SK-N-MC (cell line): Measurements from ENCODE around the gene BIK.
"Not testable (repeated sequence)": the region's sequence is repeated elsewhere in the genome, so short reads cannot be mapped to it uniquely, and the experiment has no call there.

Source experiments
- DNase-seq: peaks from one replicate; pipeline ENCODE4 v3.0.0-alpha.2; 2011; ENCODE audit warnings: low read depth, low spot score
- H3K27ac ChIP-seq: fragments of 200-600 bp; sonication (generic); 2 replicates; pipeline ENCODE4 v1.5.1; 2016; ENCODE audit warnings: mixed run types
- H3K36me3 ChIP-seq: fragments of 200-600 bp; sonication (generic); 2 replicates; pipeline ENCODE4 v1.6.1; 2017; ENCODE audit warnings: antibody characterized with exemption, low read length, mixed read lengths; ENCODE audit not compliant: insufficient read depth
- H3K4me3 ChIP-seq: fragments of 200-600 bp; sonication (generic); 2 replicates; pipeline ENCODE4 v1.5.1; 2016
- H3K9ac ChIP-seq: fragments of 200-600 bp; sonication (generic); 2 replicates; pipeline ENCODE4 v1.8.0; 2017; ENCODE audit warnings: mixed run types, mixed read lengths; ENCODE audit not compliant: insufficient read length
- H3K9me3 ChIP-seq: fragments of 200-600 bp; sonication (generic); 2 replicates; pipeline ENCODE4 v1.6.1; 2017; ENCODE audit warnings: low read depth, mild to moderate bottlenecking, antibody characterized with exemption, low read length, moderate library complexity, mixed read lengths
- EZH2 ChIP-seq: fragments of 200-600 bp; sonication (generic); IDR thresholded peaks from one replicate; pipeline ENCODE4 v1.6.1; 2017; ENCODE audit warnings: antibody characterized with exemption
- FOXP2 ChIP-seq: optimal IDR thresholded peaks from 2 replicates; pipeline ENCODE3; 2011; ENCODE audit warnings: mild to moderate bottlenecking, moderate library complexity; ENCODE audit not compliant: insufficient read depth; ENCODE audit errors: extremely low read length, control extremely low read depth
- POLR2AphosphoS5 ChIP-seq: IDR thresholded peaks from 2 replicates; pipeline ENCODE4 v1.6.1; 2012; ENCODE audit warnings: mild to moderate bottlenecking, low read depth, low read length, borderline replicate concordance

The BIK gene

DNA sequence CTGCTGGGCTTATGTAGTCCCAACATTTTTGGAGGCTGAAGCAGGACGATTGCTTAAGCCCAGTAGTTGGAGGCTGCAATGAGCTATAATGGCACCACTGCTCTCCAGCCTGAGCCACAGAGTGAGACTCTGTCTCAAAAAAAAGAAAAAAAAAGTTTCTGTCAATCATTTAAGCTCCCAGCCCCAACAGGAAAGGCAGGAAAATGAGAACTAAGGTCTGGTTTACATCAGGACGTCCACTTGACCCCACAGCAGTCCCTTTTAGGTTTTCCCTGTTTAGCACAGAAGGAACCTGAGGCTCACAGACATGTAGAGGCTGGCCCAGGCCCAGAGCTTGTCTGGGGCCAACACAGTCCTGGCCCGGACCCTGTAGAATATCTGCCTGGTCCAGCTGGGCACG lies 12.2 kb upstream of the BIK start:
- H3K27ac ChIP-seq, result no peak overlapping the region
- TF ChIP-seq EZH2 (no peak), FOXP2 (no peak), POLR2AphosphoS5 (no peak)
- no peaks in the 10 kb centered on the region for H3K36me3 ChIP-seq
- no peak overlapping the region for H3K4me3 ChIP-seq
- no peaks in the 10 kb centered on the region for H3K9me3 ChIP-seq
- no peak for DNase-seq
- no peak overlapping the region for H3K9ac ChIP-seq

DNA sequence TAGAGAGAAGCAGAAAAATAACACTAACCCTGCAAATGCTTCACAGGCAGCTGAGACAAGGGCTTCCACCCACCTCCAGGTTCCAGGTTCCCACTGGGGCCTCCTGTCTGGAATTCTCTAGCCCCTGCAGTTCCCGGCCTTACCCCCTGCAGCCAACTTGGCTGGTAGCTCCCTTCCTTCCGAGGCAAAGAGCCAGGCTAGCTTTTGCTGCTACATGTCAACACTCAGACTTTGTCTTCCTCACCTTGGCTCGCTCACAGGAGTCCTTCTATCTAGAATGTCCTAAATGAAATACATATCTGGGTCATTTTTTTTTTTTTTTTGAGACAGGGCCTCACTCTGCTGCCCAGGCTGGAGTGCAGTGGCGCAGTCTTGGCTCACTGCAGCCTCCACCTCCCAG lies 11.5 kb upstream of the BIK start:
- TF ChIP-seq EZH2, result no peak
- TF ChIP-seq FOXP2, result no peak
- no peak for TF ChIP-seq POLR2AphosphoS5
- H3K4me3 ChIP-seq, result no peak overlapping the region
- no peak for DNase-seq

DNA sequence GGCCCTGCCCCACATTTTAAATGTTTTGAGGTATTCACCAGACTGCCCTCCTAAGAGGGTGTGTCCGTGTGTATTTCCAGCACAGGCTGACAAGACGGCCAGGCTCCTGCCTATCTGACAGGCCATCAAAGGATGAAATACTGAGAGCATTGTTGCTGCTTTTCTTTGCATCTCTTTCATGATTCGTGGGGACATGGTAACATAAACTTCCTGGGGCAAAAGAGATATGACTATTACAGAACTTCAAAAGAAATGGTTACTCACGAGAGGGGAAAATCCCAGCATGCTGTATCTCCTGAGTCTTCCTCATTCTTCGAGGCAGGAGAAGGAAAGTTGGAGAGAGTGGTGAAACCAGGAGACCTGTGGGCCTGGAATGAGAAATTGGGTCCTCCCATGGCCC lies 10.3 kb upstream of the BIK start:
- TF ChIP-seq FOXP2, result no peak
- TF ChIP-seq EZH2, result no peak
- TF ChIP-seq POLR2AphosphoS5, result no peak
- H3K27ac ChIP-seq, result no peak overlapping the region
- no peaks in the 10 kb centered on the region for H3K36me3 ChIP-seq
- H3K9me3 ChIP-seq, result no peaks in the 10 kb centered on the region
- H3K9ac ChIP-seq, result no peak overlapping the region
- DNase-seq, result no peak
- H3K4me3 ChIP-seq, result no peak overlapping the region

More for the DNA sequence above, 11.5 kb upstream of the BIK start:
- no peak overlapping the region for H3K27ac ChIP-seq
- no peaks in the 10 kb centered on the region for H3K9me3 ChIP-seq
- no peak overlapping the region for H3K9ac ChIP-seq
- no peaks in the 10 kb centered on the region for H3K36me3 ChIP-seq

DNA sequence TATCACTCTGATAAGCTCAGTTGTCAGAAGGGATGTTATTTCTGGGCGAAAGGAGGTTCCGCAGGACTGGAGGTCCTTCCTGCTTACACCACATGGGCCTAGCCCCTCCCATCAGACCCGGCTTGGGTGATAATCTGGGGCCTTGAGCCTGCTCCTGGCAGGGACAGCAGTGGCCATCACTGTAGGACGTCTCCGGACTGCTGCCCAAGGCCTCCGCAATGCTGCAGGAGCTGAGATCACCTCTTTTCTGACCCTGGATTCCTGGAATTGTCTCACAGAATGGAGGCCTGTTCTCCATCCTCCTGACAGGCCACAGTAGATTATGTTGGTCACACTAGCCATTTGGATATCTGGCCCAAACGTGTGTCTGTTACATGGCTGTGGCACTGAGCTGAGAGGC lies 9.2 kb upstream of the BIK start:
- Histone ChIP-seq H3K9me3 (no peaks in the 10 kb centered on the region), H3K9ac (no peak overlapping the region)
- TF ChIP-seq POLR2AphosphoS5 (no peak), FOXP2 (no peak), EZH2 (no peak)

DNA sequence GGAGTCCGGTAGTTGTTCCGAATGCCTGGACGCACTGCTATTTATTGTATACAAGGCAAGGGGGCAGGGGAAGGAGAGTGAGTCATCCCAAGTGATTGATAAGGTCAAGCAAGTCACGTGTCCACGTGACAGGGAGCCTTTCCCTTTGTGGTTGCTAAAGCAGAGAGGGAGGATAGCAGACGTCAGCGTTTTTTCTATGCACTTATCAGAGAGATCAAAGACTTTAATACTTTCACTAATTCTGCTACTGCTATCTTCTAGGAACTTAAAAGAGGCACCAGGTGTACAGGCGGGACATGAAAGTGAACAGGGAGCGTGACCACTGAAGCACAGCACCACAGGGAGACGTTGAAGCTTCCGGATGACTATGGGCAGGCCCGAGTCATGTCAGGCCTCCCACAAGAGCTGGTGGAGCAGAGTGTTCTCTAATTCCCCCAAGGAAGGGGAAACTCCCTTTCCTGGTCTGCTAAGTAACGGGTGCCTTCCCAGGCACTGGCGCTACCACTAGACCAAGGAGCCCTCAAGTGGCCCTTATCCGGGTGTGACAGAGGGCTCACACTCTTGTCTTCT lies 6.4 kb upstream of the BIK start:
- not testable (repeated sequence) for H3K9me3 ChIP-seq, H3K9ac ChIP-seq, DNase-seq, H3K27ac ChIP-seq, H3K4me3 ChIP-seq, H3K36me3 ChIP-seq

More for the DNA sequence above, 9.2 kb upstream of the BIK start:
- Histone ChIP-seq H3K36me3 (no peaks in the 10 kb centered on the region), H3K27ac (no peak overlapping the region), H3K4me3 (no peak overlapping the region)
- DNase-seq, result no peak

DNA sequence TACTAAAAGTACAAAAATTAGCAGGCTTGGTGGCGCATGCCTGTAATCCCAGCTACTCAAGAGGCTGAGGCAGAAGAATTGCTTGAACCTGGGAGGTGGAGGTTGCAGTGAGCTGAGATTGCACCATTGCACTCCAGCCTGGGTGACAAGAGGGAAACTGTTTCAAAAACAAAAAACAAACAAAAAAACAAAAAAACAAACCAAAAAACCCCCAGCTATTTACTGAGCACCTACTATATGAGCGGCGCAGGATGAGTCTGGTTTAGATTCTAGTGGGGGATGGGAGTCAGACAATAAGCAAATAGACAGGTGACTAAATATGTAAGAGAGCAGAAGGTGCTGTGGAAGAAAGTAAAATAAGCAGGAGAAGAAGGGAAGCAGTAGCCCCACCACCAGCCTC lies 5.6 kb upstream of the BIK start:
- H3K36me3 ChIP-seq, H3K9me3 ChIP-seq, H3K27ac ChIP-seq, DNase-seq, H3K4me3 ChIP-seq, H3K9ac ChIP-seq: not testable (repeated sequence)

DNA sequence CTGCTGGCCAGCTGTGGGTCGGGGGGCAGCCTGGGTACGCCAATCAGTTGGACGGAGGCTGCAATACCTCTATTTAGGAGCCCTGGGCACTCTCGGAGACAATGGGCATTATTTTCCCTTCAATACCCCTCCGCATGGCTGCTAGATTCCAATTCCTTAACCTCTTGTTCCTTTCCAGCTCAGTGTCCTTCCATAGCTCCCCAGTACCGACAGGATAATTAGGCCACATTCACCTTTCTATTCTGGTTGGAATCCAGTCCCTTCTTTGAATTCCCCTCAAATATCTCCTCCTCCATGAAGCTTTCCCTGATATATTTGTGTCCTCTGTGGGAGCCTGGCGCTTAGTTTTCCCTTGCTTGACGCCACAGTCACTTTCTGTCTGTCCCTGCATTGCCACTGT lies 4.2 kb upstream of the BIK start:
- Histone ChIP-seq H3K4me3 (no peak overlapping the region), H3K36me3 (no peaks in the 10 kb centered on the region), H3K9me3 (no peaks in the 10 kb centered on the region), H3K9ac (no peak overlapping the region), H3K27ac (no peak overlapping the region)
- TF ChIP-seq EZH2, result no peak
- TF ChIP-seq FOXP2, result no peak
- TF ChIP-seq POLR2AphosphoS5, result no peak
- DNase-seq, result no peak

DNA sequence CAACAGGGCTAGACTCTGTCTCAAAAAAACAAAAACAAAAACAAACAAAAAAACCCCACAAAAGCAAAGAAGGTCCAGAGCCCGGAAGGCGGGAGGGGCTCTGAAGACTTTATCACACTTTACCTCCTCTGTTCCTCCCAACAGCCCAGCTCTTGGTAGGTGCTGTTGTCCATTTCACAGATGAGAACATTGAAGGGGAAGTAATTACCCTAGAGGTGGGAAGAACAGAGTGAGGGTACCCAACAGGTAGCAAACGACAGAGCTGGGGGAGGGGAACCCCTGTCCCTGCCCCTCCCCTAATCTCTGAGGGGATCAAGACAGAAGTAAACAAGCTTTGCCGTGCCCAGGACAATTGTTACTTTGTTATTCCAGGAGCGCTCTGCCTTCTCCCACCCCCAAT lies 1.0 kb upstream of the BIK start:
- Histone ChIP-seq H3K36me3 (no peaks in the 10 kb centered on the region), H3K9me3 (no peaks in the 10 kb centered on the region), H3K4me3 (no peak overlapping the region), H3K27ac (no peak overlapping the region), H3K9ac (no peak overlapping the region)
- no peak for DNase-seq
- no peak for TF ChIP-seq EZH2
- no peak for TF ChIP-seq FOXP2
- TF ChIP-seq POLR2AphosphoS5, result no peak

DNA sequence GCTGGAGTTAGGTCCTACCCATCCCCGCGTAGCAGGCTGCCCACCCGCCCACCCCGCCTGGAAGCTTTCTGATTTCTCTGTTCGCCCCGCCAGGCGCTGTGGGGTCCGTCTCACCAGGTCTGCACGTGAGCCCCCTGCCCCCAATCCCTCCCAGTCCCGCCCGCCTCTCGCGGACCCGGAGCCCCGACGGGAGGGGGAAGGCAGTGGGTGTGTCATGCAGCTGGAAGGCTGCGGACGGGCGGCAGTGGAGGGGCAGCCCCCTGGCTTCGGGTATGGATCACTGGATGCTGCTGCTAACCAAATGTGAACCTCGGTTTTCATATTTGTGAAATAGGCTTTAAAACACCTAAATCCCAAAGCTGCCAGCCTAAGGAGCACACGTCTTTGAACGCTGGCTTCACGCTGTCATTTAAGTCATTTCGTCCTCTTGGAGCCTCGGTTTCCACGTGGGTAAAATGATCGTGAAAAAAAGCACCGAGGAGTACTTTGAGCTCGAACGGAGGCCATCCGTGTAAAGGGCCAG lies 568 bp upstream of the BIK start:
- Histone ChIP-seq H3K9me3 (no peaks in the 10 kb centered on the region), H3K4me3 (peak overlapping the region; percentile 78), H3K27ac (no peak overlapping the region), H3K9ac (no peak overlapping the region), H3K36me3 (no peaks in the 10 kb centered on the region)
- no peak for TF ChIP-seq POLR2AphosphoS5
- TF ChIP-seq EZH2, result peak; percentile 60
- no peak for DNase-seq
